GM10248 (cell line): Measurements from ENCODE around the gene KANSL1.

Source experiments
- CTCF ChIA-PET: fragments of 300-600 bp; sonication (Branson Sonifier 250); formaldehyde crosslinking; extraction: SDS; loops from one replicate; lab custom pipeline; 2021; ENCODE audit warnings: antibody characterized with exemption; lab: Yijun Ruan, JAX
- POLR2A ChIA-PET: fragments of 350-650 bp; sonication (Branson Sonifier 250); formaldehyde crosslinking; extraction: SDS; loops from one replicate; lab custom pipeline; 2020; ENCODE audit warnings: antibody characterized with exemption; lab: Yijun Ruan, JAX
- DNase-seq: peaks from one replicate; pipeline ENCODE4 v3.0.0; 2012; ENCODE audit errors: extremely low spot score
- CTCF ChIP-seq: IDR thresholded peaks from 2 replicates; pipeline ENCODE4 v1.5.1; 2012; ENCODE audit warnings: mild to moderate bottlenecking, low read depth; ENCODE audit errors: extremely low read depth, missing control alignments, control extremely low read depth

KANSL1 gene

GRCh38 chr17:46167826-46168569, 25.2 kb downstream of the KANSL1 start:
- POLR2A ChIA-PET, result no interaction called here
- CTCF ChIA-PET, result interaction anchor here (1.0 to 1.2 kb wide), 2 partner anchors 9 to 14 kb away, joined by 3 read pairs; no protein-coding TSS in a partner anchor
- no peak for DNase-seq
- TF ChIP-seq CTCF, result no peak

GRCh38 chr17:46167267-46167666, 26.0 kb downstream of the KANSL1 start:
- POLR2A ChIA-PET, result no interaction called here

GRCh38 chr17:46166692-46167249, 26.5 kb downstream of the KANSL1 start:
- TF ChIP-seq CTCF, result no peak
- ChIA-PET CTCF (interaction anchor here (0.9 kb wide), 1 partner anchor 26 kb away, joined by 3 read pairs; the partner anchor contains the start of gene KANSL1), POLR2A (no interaction called here)
- no peak for DNase-seq

More at GRCh38 chr17:46167267-46167666, 26.0 kb downstream of the KANSL1 start:
- no peak for TF ChIP-seq CTCF
- CTCF ChIA-PET, result interaction anchor here (1.0 kb wide), 1 partner anchor 13 kb away, joined by 3 read pairs; no protein-coding TSS in a partner anchor
- no peak for DNase-seq

- POLR2A ChIA-PET, result interaction anchor here (0.6 kb wide), 1 partner anchor 8 kb away, joined by 3 read pairs; no protein-coding TSS in a partner anchor
- TF ChIP-seq CTCF, result no peak
- CTCF ChIA-PET, result interaction anchor here (0.7 to 3.3 kb wide), 6 partner anchors 9 to 75 kb away, joined by 3 to 12 read pairs (median 4); no protein-coding TSS in a partner anchor
- DNase-seq, result no peak
Measured at GRCh38 chr17:46163929-46164594, 29.2 kb downstream of the KANSL1 start.

- TF ChIP-seq CTCF, result no peak
- ChIA-PET CTCF (interaction anchor here (1.4 to 3.3 kb wide), 5 partner anchors 9 to 24 kb away, joined by 4 to 12 read pairs (median 6); no protein-coding TSS in a partner anchor), POLR2A (no interaction called here)
- no peak for DNase-seq
Measured at GRCh38 chr17:46163316-46163715, 29.9 kb downstream of the KANSL1 start.

GRCh38 chr17:46162866-46163265, 30.4 kb downstream of the KANSL1 start:
- ChIA-PET CTCF (interaction anchor here (1.4 to 3.3 kb wide), 6 partner anchors 10 to 159 kb away, joined by 4 to 12 read pairs (median 6); no protein-coding TSS in a partner anchor), POLR2A (no interaction called here)
- no peak for TF ChIP-seq CTCF
- no peak for DNase-seq
